GM19324 (cell line): ENCODE data around the gene MLLT10.
"Not testable (repeated sequence)": the region's sequence is repeated elsewhere in the genome, so short reads cannot be mapped to it uniquely, and the experiment has no call there.

Experiments
- ATAC-seq: cut with Tn5 transposase; IDR thresholded peaks from one replicate; pipeline ENCODE4 v1.9.1; 2021; ENCODE audit warnings: mild to moderate bottlenecking, moderate library complexity; ENCODE audit not compliant: unreplicated experiment, low FRiP score

The MLLT10 gene

DNA sequence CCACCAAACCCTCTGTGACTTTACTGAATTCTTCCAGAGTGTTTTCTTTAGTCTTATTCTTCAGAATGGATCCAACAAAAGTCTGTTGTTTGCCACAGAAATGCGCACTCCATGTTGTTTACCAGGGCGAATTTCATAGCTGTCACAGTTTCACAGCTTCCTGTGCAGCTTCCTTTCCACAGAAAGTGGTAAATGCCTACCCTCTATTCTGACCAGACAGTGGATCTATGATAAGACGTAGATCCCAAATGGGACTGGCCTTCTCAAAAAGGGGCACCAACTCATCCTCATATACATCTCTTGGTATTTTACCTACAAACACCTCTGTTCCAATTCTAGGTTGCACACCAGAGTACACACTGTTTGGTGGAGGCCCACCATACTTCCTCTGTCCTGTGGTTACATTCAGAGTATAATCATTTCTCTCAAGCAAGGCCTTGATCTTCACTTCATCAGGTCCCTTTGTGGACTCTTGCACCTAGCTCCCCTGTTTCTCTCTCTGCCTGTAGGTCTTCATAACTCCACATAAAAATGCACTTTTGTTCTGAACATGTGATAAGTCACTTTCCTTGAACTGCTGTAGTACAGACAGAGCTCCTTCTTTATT lies 91.7 kb downstream of the MLLT10 start:
- ATAC-seq: no peak

DNA sequence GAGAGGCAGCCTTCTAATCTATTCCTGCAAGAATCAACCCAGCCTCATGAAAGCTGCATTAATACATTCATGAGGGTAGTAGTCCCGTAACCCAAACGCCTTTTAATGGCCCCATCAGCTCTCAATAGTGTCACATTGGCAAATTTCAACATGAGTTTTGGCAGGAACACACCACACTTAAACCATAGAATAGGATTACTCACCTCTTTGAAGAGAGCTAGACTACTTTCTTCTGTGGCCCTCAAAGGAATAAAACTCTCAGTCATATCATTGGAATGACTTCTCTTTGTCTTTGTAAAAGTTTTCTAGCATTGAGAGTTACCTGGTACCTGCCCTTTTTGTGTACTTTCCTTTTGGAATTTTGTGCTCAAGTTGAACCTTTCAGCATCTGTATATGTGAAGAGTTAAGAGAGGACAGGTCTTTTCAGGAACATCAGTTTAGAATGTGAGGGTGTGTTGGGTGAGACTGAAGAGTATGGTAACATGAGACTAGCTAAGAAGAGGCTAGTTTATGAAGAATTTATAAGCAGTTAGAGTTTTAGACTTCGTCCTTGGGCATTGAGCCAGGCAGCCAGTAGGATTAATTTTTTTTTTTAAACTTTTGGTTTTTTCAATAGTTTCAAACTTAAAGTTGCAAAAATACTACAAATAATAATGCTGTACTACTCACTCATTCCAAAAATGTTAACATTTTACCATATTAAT lies 92.6 kb downstream of the MLLT10 start:
- no peak for ATAC-seq

- no peak for ATAC-seq
These were observed 93.3 kb downstream of the MLLT10 start for GRCh38 chr10:21627331-21627730.

DNA sequence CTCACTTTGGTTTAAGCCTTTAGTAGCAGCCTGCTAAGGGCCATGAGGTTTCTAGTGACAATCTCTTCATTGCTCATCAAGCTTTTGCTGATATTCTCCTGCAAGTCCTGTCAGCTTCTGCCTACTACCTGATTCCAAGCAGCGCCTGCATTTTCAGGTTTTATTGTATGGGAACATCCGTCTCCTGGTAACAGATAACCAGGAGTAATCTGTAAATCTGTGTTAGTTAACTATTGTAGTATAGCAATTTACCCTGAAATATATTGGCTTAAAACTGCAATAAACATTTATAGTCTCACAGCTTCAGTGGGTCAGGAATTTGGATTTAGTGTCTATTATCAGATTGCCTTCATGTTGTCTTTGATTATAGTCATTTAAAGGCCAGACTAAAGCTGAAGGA lies 94.0 kb downstream of the MLLT10 start:
- ATAC-seq: no peak

- ATAC-seq: not testable (repeated sequence)
These were observed 94.6 kb downstream of the MLLT10 start for GRCh38 chr10:21628645-21629044.

- ATAC-seq: no peak
These were observed 100.8 kb downstream of the MLLT10 start for GRCh38 chr10:21634599-21635365.

DNA sequence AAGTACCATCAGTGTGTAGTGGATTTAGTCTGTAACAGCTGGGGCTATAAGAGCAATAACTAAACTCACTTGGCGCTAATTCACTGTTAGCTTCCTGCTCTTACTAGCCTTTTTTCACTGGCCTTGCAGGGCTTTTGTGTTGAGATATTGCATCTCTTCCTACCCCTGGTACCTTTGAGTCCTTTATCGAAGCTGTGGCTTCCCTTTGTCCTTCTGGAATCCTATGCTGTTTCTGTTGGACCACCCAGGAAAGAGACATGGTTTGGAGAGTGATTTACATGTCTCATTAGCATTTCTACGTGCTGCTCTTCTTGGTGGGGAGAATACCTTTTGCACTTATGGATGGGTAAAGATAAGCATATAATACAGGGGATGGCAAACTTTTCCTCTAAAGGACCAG lies 103.8 kb downstream of the MLLT10 start:
- ATAC-seq: no peak

DNA sequence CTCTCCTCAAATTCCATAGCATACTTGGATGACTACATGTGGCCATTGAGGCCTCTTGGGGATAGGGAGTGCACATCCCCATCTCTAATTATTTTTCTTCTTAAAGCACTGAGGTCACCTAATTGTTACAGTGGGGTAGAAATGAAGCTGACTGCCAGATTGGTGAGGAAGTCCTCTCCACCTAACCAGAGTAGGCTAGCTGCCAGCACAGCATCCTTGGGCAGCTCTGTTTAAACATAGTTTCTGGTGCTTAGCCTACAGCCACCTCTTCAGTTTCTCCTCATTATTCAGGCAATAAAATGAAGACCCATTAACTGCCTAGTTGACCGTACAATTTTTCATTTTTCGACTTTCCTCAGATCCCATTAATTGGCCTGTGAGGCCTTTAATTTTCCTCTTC lies 104.6 kb downstream of the MLLT10 start:
- ATAC-seq: no peak

- ATAC-seq: no peak
These were observed 114.0 kb downstream of the MLLT10 start for GRCh38 chr10:21648040-21648439.

GRCh38 chr10:21649454-21649872 lies 115.4 kb downstream of the MLLT10 start:
- no peak for ATAC-seq

- no peak for ATAC-seq
These were observed 116.3 kb downstream of the MLLT10 start for GRCh38 chr10:21650353-21650752.

DNA sequence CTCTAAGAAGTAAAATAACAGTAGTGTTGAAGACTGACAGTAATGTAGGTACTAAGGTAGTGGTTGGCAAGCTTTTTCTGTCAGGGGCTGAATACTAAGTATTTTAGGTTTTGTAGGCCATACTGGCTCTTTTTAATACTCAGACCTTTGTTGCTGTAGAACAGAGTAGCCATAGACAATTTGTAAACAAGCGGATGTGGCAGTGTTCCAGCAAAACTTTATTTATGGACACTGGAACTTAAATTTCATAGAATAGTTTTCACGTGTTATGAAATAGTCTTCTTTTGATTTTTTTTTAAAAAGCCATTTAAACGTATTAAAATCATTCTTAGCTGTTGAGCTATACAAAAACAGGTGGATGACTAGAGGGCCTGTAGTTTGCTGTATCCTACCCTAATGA lies 121.2 kb downstream of the MLLT10 start:
- no peak for ATAC-seq

- no peak for ATAC-seq
These were observed 121.7 kb downstream of the MLLT10 start for GRCh38 chr10:21655687-21656086.

DNA sequence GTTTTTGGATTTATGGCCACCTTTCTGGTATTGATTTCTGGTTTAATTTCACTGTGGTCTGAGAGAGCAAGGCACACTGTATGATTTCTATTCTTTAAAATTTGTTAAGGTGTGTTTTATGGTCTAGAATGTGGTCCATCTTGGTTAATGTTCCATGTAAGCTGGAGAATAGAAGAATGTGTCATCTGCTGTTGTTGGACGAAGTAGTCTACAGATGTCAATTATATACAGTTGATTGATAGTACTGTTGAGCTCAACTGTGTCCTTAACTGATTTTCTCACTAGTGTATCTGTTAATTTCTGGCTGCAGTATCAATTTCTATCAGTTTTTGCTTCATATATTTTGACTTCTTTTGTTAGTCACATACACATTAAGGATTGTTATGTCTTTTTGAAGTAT lies 127.1 kb downstream of the MLLT10 start:
- ATAC-seq: no peak

- ATAC-seq: no peak
These were observed 127.9 kb downstream of the MLLT10 start for GRCh38 chr10:21661935-21662334.

DNA sequence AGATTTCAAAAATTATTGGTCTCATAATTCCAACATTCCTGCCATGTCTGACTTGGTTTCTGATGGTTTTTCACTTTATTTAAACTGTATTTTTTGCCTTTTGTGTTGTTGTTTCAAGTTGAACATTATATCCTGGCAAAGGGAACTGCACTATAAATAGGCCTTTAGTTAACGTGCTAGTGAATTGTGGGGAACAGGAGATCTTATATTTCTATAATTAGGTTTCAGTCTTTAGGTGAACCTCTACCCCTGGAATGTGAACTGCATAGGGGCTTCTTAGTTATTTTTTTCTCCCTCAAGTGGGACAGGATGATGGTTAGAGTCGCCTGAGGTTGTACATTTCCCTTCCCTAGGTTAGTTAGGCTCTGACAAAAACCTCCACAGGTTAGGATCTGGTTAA lies 128.6 kb downstream of the MLLT10 start:
- ATAC-seq: no peak

- no peak for ATAC-seq
These were observed 134.8 kb downstream of the MLLT10 start for GRCh38 chr10:21668831-21669230.

- ATAC-seq: no peak
These were observed 136.4 kb downstream of the MLLT10 start for GRCh38 chr10:21670391-21670790.

- ATAC-seq: no peak
These were observed 139.6 kb downstream of the MLLT10 start for GRCh38 chr10:21673668-21674067.

DNA sequence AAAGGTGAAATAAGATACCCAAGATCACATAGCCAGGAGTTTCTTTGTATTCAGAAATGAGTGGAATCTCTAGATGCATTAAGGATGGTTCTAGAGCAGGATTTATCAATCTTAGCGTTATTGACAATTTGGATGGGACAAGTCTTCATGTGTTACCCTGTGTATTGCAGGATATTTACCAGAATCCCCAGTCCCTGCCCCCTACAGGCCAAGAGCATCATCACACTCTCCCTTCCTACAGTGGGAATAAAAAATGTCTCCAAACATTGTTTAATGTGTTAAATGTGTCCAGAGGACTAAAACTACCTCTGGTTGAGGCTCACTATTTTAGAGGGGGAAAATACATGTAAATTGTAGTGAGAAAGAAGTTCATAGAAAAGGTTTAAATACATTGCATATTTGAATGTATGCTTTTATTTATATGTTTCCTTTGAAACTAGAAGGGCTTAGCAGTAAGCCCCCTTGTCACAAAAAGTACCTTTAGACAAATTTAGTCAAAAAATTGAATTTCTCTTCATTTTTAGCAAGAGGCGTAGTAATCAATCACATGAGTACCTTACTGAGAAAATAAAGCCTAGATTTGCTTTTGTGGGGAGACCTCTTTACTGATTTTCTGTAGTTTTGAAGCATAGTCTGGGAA lies 141.2 kb downstream of the MLLT10 start:
- no peak for ATAC-seq

GRCh38 chr10:21677551-21677950 lies 143.5 kb downstream of the MLLT10 start:
- no peak for ATAC-seq
